Suprapubic skin (tissue), 3 donors: ENCODE data around the gene DYNLT1.

ENCODE experiments used
- EP300 ChIP-seq: sonication (generic); formaldehyde crosslinking; IDR thresholded peaks from one replicate; pipeline ENCODE4 v1.6.1; 2017; ENCODE audit warnings: antibody characterized with exemption
- POLR2A ChIP-seq, 2 donors: fragments of 450-650 bp; IDR thresholded peaks; one replicate each; pipeline ENCODE4 v1.6.1; 2017; ENCODE audit warnings: antibody characterized with exemption in 2 of 2, mild to moderate bottlenecking in 2 of 2, moderate library complexity in 2 of 2
- TF ChIP-seq, protein P1 (sequence below), 2 donors: fragments of 200-600 bp in 1 of 2; fragments of 450-650 bp in 1 of 2; sonication (generic) in 1 of 2; IDR thresholded peaks; one replicate each; pipeline ENCODE4 v1.5.1; 2016 to 2019; ENCODE audit warnings: antibody characterized with exemption in 2 of 2, mild to moderate bottlenecking in 1 of 2, moderate library complexity in 1 of 2

DNA sequence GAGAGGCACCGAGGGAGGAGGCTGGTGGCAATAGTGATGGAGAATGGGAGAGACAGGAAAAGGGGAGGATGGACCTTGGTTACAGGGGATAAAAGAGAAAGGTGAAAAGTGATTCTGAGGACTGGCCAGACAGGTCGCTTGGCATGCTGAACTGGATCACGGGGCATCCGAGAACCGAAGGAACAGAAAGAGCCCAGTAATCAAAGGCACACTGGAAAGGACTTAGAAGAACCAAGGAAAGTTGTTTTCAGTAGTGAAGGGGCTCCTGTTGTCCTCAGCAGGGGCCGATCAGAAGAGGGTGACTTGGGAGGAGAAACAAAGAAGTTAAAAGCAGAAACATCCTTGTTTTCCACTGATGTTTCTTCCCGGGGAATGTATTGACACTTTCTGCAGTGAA, 24.2 kb upstream of the DYNLT1 start:
- TF ChIP-seq, protein P1, sequence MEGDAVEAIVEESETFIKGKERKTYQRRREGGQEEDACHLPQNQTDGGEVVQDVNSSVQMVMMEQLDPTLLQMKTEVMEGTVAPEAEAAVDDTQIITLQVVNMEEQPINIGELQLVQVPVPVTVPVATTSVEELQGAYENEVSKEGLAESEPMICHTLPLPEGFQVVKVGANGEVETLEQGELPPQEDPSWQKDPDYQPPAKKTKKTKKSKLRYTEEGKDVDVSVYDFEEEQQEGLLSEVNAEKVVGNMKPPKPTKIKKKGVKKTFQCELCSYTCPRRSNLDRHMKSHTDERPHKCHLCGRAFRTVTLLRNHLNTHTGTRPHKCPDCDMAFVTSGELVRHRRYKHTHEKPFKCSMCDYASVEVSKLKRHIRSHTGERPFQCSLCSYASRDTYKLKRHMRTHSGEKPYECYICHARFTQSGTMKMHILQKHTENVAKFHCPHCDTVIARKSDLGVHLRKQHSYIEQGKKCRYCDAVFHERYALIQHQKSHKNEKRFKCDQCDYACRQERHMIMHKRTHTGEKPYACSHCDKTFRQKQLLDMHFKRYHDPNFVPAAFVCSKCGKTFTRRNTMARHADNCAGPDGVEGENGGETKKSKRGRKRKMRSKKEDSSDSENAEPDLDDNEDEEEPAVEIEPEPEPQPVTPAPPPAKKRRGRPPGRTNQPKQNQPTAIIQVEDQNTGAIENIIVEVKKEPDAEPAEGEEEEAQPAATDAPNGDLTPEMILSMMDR (IDR thresholded peaks at IDR 0.05) = no peak
- TF ChIP-seq POLR2A (IDR thresholded peaks at IDR 0.05) = no peak
- no peak for TF ChIP-seq EP300
